Esophagus muscularis mucosa (tissue), 3 donors: ENCODE results near the gene SPRR2D.

ENCODE experiments used
- CTCF ChIP-seq, 3 experiments: fragments of 200-600 bp in 2 of 3; fragments of 450-650 bp in 1 of 3; sonication (generic) in 2 of 3; IDR thresholded peaks; one replicate each; pipeline ENCODE4 v1.5.1; 2017 to 2019; ENCODE audit warnings: antibody characterized with exemption in 3 of 3, mild to moderate bottlenecking in 2 of 3, moderate library complexity in 1 of 3
- POLR2A ChIP-seq: fragments of 450-650 bp; IDR thresholded peaks from one replicate; pipeline ENCODE4 v1.6.1; 2017; ENCODE audit warnings: antibody characterized with exemption, moderate library complexity, mild to moderate bottlenecking, low read depth
- POLR2AphosphoS5 ChIP-seq, 2 donors: sonication (generic); formaldehyde crosslinking; IDR thresholded peaks; one replicate each; pipeline ENCODE4 v1.6.1; 2017; ENCODE audit warnings: antibody characterized with exemption in 2 of 2

- TF ChIP-seq POLR2AphosphoS5 (IDR thresholded peaks at IDR 0.05) (no peak), CTCF (IDR thresholded peaks at IDR 0.05) (no peak), POLR2A (no peak)
Measured at GRCh38 chr1:153057375-153057774, 16.5 kb upstream of the SPRR2D start, which contains the start of gene SPRR2A.
